ENCODE data around the gene SCN5A. TPM values are rescaled to one million over a fixed set of nuclear protein-coding genes. Genes with fewer than 3 reads are reported as not detected.

SCN5A gene
- total and polyA plus RNA-seq, 2 experiments from 2014 or later: 10.2 to 10.6 TPM

DNA sequence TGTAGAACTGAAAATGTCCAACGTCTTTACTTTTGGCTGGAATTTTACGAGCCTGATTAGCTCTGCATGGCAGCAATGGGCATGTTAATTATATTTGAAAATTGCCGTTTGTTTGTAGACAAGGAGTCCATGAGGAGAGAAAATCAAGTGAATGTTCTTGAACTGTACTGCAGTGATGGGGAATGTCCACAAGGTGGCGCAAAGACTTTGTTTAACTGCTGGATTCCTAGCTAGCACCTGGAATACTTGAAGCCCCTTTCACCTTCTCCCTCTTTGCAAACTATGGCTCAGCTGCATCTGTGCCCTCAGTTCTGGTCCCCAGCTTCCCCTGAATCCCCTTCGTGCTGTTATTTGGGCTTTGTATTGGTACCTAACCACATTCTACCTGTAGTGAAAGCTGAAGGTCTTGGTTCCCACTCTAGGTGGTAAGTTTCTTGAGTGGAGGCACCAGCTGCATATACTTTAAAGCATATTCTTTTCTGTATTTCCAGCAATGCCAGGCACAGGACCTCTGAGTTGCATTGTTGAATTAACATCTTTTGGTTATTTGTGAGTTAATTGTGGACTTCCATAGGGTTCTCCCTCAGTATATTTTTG lies 128.0 kb downstream of the SCN5A start:
- Histone ChIP-seq H3K36me3 (ENCODE audit: insufficient read depth) (peaks cover 12% of the 10 kb centered on the region), H3K4me3 (no peak overlapping the region), H3K79me2 (replicated peaks; ENCODE audit: insufficient read depth) (no peaks in the 10 kb centered on the region), H3K4me1 (ENCODE audit: insufficient read depth) (peaks cover 24% of the 10 kb centered on the region), H3K27me3 (ENCODE audit: insufficient read depth) (no peaks in the 10 kb centered on the region), H3K9me2 (ENCODE audit: insufficient read depth) (no peaks in the 10 kb centered on the region), H3F3A (replicated peaks; ENCODE audit: low read depth) (no peaks in the 10 kb centered on the region), H3K27ac (ENCODE audit: low read depth) (no peak overlapping the region), H4K20me1 (replicated peaks; ENCODE audit: insufficient read depth) (no peaks in the 10 kb centered on the region), H3K4me2 (no peak overlapping the region), H2AFZ (no peak overlapping the region)
- Mint-ChIP-seq H3K36me3 (ENCODE audit: low read depth) (peaks cover 35% of the 10 kb centered on the region), H3K4me3 (no peak overlapping the region), H3K4me1 (peaks cover 38% of the 10 kb centered on the region), H3K9me3 (no peaks in the 10 kb centered on the region), H3K27me3 (ENCODE audit: insufficient read depth, low read depth, poor library complexity) (no peaks in the 10 kb centered on the region), H3K27ac (0 out of 2 replicates have a peak overlapping the region, but pooled peaks have one; percentile 27)
- DNase-seq (ENCODE audit: low spot score): peak; percentile 93
- ATAC-seq: peak; percentile 81
- TF ChIP-seq, protein P1, sequence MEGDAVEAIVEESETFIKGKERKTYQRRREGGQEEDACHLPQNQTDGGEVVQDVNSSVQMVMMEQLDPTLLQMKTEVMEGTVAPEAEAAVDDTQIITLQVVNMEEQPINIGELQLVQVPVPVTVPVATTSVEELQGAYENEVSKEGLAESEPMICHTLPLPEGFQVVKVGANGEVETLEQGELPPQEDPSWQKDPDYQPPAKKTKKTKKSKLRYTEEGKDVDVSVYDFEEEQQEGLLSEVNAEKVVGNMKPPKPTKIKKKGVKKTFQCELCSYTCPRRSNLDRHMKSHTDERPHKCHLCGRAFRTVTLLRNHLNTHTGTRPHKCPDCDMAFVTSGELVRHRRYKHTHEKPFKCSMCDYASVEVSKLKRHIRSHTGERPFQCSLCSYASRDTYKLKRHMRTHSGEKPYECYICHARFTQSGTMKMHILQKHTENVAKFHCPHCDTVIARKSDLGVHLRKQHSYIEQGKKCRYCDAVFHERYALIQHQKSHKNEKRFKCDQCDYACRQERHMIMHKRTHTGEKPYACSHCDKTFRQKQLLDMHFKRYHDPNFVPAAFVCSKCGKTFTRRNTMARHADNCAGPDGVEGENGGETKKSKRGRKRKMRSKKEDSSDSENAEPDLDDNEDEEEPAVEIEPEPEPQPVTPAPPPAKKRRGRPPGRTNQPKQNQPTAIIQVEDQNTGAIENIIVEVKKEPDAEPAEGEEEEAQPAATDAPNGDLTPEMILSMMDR (conservative IDR thresholded peaks at IDR 0.05; ENCODE audit: low read depth in 2 of 2): peak; percentile 92 to 96
- no peak for TF ChIP-seq CREB1 (CRISPR knock-in tag; IDR thresholded peaks at IDR 0.05; ENCODE audit: low read depth)
- TF ChIP-seq, protein P2, sequence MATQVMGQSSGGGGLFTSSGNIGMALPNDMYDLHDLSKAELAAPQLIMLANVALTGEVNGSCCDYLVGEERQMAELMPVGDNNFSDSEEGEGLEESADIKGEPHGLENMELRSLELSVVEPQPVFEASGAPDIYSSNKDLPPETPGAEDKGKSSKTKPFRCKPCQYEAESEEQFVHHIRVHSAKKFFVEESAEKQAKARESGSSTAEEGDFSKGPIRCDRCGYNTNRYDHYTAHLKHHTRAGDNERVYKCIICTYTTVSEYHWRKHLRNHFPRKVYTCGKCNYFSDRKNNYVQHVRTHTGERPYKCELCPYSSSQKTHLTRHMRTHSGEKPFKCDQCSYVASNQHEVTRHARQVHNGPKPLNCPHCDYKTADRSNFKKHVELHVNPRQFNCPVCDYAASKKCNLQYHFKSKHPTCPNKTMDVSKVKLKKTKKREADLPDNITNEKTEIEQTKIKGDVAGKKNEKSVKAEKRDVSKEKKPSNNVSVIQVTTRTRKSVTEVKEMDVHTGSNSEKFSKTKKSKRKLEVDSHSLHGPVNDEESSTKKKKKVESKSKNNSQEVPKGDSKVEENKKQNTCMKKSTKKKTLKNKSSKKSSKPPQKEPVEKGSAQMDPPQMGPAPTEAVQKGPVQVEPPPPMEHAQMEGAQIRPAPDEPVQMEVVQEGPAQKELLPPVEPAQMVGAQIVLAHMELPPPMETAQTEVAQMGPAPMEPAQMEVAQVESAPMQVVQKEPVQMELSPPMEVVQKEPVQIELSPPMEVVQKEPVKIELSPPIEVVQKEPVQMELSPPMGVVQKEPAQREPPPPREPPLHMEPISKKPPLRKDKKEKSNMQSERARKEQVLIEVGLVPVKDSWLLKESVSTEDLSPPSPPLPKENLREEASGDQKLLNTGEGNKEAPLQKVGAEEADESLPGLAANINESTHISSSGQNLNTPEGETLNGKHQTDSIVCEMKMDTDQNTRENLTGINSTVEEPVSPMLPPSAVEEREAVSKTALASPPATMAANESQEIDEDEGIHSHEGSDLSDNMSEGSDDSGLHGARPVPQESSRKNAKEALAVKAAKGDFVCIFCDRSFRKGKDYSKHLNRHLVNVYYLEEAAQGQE (IDR thresholded peaks at IDR 0.05; ENCODE audit: unreplicated experiment): no peak
- TF ChIP-seq, protein P3, sequence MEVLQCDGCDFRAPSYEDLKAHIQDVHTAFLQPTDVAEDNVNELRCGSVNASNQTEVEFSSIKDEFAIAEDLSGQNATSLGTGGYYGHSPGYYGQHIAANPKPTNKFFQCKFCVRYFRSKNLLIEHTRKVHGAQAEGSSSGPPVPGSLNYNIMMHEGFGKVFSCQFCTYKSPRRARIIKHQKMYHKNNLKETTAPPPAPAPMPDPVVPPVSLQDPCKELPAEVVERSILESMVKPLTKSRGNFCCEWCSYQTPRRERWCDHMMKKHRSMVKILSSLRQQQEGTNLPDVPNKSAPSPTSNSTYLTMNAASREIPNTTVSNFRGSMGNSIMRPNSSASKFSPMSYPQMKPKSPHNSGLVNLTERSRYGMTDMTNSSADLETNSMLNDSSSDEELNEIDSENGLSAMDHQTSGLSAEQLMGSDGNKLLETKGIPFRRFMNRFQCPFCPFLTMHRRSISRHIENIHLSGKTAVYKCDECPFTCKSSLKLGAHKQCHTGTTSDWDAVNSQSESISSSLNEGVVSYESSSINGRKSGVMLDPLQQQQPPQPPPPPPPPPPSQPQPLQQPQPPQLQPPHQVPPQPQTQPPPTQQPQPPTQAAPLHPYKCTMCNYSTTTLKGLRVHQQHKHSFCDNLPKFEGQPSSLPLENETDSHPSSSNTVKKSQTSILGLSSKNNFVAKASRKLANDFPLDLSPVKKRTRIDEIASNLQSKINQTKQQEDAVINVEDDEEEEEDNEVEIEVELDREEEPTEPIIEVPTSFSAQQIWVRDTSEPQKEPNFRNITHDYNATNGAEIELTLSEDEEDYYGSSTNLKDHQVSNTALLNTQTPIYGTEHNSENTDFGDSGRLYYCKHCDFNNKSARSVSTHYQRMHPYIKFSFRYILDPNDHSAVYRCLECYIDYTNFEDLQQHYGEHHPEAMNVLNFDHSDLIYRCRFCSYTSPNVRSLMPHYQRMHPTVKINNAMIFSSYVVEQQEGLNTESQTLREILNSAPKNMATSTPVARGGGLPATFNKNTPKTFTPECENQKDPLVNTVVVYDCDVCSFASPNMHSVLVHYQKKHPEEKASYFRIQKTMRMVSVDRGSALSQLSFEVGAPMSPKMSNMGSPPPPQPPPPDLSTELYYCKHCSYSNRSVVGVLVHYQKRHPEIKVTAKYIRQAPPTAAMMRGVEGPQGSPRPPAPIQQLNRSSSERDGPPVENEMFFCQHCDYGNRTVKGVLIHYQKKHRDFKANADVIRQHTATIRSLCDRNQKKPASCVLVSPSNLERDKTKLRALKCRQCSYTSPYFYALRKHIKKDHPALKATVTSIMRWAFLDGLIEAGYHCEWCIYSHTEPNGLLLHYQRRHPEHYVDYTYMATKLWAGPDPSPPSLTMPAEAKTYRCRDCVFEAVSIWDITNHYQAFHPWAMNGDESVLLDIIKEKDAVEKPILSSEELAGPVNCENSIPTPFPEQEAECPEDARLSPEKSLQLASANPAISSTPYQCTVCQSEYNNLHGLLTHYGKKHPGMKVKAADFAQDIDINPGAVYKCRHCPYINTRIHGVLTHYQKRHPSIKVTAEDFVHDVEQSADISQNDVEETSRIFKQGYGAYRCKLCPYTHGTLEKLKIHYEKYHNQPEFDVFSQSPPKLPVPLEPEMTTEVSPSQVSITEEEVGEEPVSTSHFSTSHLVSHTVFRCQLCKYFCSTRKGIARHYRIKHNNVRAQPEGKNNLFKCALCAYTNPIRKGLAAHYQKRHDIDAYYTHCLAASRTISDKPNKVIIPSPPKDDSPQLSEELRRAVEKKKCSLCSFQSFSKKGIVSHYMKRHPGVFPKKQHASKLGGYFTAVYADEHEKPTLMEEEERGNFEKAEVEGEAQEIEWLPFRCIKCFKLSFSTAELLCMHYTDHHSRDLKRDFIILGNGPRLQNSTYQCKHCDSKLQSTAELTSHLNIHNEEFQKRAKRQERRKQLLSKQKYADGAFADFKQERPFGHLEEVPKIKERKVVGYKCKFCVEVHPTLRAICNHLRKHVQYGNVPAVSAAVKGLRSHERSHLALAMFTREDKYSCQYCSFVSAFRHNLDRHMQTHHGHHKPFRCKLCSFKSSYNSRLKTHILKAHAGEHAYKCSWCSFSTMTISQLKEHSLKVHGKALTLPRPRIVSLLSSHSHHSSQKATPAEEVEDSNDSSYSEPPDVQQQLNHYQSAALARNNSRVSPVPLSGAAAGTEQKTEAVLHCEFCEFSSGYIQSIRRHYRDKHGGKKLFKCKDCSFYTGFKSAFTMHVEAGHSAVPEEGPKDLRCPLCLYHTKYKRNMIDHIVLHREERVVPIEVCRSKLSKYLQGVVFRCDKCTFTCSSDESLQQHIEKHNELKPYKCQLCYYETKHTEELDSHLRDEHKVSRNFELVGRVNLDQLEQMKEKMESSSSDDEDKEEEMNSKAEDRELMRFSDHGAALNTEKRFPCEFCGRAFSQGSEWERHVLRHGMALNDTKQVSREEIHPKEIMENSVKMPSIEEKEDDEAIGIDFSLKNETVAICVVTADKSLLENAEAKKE (CRISPR knock-in tag; IDR thresholded peaks at IDR 0.05): no peak
- no peak for TF ChIP-seq ZNF331 (CRISPR knock-in tag; IDR thresholded peaks at IDR 0.05; ENCODE audit: low read depth)
- TF ChIP-seq POLR2AphosphoS5 (IDR thresholded peaks at IDR 0.05; ENCODE audit: low read depth): no peak
- no peak for TF ChIP-seq STAT1 (IDR thresholded peaks at IDR 0.05; ENCODE audit: unreplicated experiment)
- no peak for TF ChIP-seq ZNF114 (CRISPR knock-in tag; IDR thresholded peaks at IDR 0.05)
